GM12891 (cell line): Measurements from ENCODE around the gene PABPN1L.
"Not testable (repeated sequence)": the region's sequence is repeated elsewhere in the genome, so short reads cannot be mapped to it uniquely, and the experiment has no call there.

Source experiments
- DNase-seq: peaks from one replicate; pipeline ENCODE4 v3.0.0; 2011; ENCODE audit warnings: low spot score; ENCODE audit not compliant: insufficient read length
- FAIRE-seq: peaks from 2 replicates; lab custom pipeline; 2011; peaks lifted over from hg19 to GRCh38; lab: Jason Lieb, UNC
- PAX5 ChIP-seq: IDR thresholded peaks from 2 replicates; pipeline ENCODE4 v1.6.1; 2011; ENCODE audit warnings: low read length, moderate library complexity, mild to moderate bottlenecking; ENCODE audit not compliant: insufficient read depth, severe bottlenecking
- POLR2A ChIP-seq: IDR thresholded peaks from 2 replicates; pipeline ENCODE4 v1.6.1; 2011; ENCODE audit warnings: low read depth, low read length, control low read depth
- POLR2AphosphoS5 ChIP-seq: IDR thresholded peaks from 2 replicates; pipeline ENCODE4 v1.6.1; 2011; ENCODE audit warnings: low read depth, low read length, control low read depth
- POU2F2 ChIP-seq: IDR thresholded peaks from 2 replicates; pipeline ENCODE4 v1.6.1; 2011; ENCODE audit warnings: low read depth, mild to moderate bottlenecking, control low read depth, low read length, moderate library complexity
- SPI1 ChIP-seq: IDR thresholded peaks from 2 replicates; pipeline ENCODE4 v1.6.1; 2011; ENCODE audit warnings: low read depth, low read length, control low read depth
- TAF1 ChIP-seq: IDR thresholded peaks from 2 replicates; pipeline ENCODE4 v1.6.1; 2011; ENCODE audit warnings: low read depth, low read length, control low read depth

PABPN1L gene

GRCh38 chr16:88893127-88893968 is 26.9 kb upstream of the PABPN1L start:
- FAIRE-seq: peak; percentile 57
- no peak for DNase-seq

GRCh38 chr16:88892065-88892464 is 25.6 kb upstream of the PABPN1L start:
- DNase-seq (no peak), FAIRE-seq (no peak)
- no peak for TF ChIP-seq SPI1
- TF ChIP-seq PAX5: no peak
- TF ChIP-seq POLR2A: no peak
- TF ChIP-seq TAF1: no peak
- TF ChIP-seq POLR2AphosphoS5: no peak
- no peak for TF ChIP-seq POU2F2

More at GRCh38 chr16:88893127-88893968, 26.9 kb upstream of the PABPN1L start:
- no peak for TF ChIP-seq TAF1
- no peak for TF ChIP-seq POLR2A
- TF ChIP-seq SPI1: no peak
- TF ChIP-seq PAX5: no peak
- TF ChIP-seq POU2F2: no peak
- TF ChIP-seq POLR2AphosphoS5: no peak

- no peak for DNase-seq
- no peak for FAIRE-seq
- TF ChIP-seq TAF1: no peak
- no peak for TF ChIP-seq POLR2AphosphoS5
- no peak for TF ChIP-seq POLR2A
- TF ChIP-seq POU2F2: no peak
- TF ChIP-seq SPI1: no peak
- TF ChIP-seq PAX5: no peak
Measured at GRCh38 chr16:88891083-88891482, 24.6 kb upstream of the PABPN1L start.

GRCh38 chr16:88889702-88890352 is 23.4 kb upstream of the PABPN1L start:
- not testable (repeated sequence) for DNase-seq, FAIRE-seq

- no peak for FAIRE-seq
- no peak for DNase-seq
- no peak for TF ChIP-seq POLR2A
- TF ChIP-seq SPI1: no peak
- no peak for TF ChIP-seq TAF1
- TF ChIP-seq POU2F2: no peak
- no peak for TF ChIP-seq POLR2AphosphoS5
- TF ChIP-seq PAX5: no peak
Measured at GRCh38 chr16:88888461-88889387, 22.3 kb upstream of the PABPN1L start.

GRCh38 chr16:88888057-88888456 is 21.6 kb upstream of the PABPN1L start:
- TF ChIP-seq SPI1 (no peak), PAX5 (no peak), POLR2A (no peak), TAF1 (no peak)
- no peak for DNase-seq
- no peak for FAIRE-seq

GRCh38 chr16:88886845-88887521 is 20.5 kb upstream of the PABPN1L start:
- TF ChIP-seq SPI1 (no peak), POLR2AphosphoS5 (no peak), PAX5 (no peak), TAF1 (no peak), POU2F2 (no peak), POLR2A (no peak)
- no peak for DNase-seq
- FAIRE-seq: no peak

- FAIRE-seq: no peak
- no peak for DNase-seq
- TF ChIP-seq POU2F2: no peak
- no peak for TF ChIP-seq PAX5
- TF ChIP-seq POLR2A: no peak
- TF ChIP-seq SPI1: no peak
- no peak for TF ChIP-seq POLR2AphosphoS5
- no peak for TF ChIP-seq TAF1
Measured at GRCh38 chr16:88886420-88886844, 20.0 kb upstream of the PABPN1L start.

GRCh38 chr16:88885693-88886280 is 19.3 kb upstream of the PABPN1L start:
- TF ChIP-seq POLR2A (no peak), POLR2AphosphoS5 (no peak), TAF1 (no peak), POU2F2 (no peak), SPI1 (no peak), PAX5 (no peak)
- DNase-seq (no peak), FAIRE-seq (no peak)
